Tibial artery (tissue), 4 donors: ENCODE measurements around the gene MYBPH.
A peak's percentile ranks its signal among the peaks of the same experiment; 100 is the strongest.

ENCODE experiments used
- DNase-seq, 2 donors: peaks; one replicate each; pipeline ENCODE4 v3.0.0-alpha.2; 2019
- H3K27ac ChIP-seq, 2 donors: fragments of 200-600 bp; sonication (generic) in 1 of 2; 1 replicate in 1 of 2; 2 replicates in 1 of 2; pipeline ENCODE4 v1.5.1; 2018 to 2019; ENCODE audit warnings: mild to moderate bottlenecking in 1 of 2
- H3K27me3 ChIP-seq, 2 donors: fragments of 200-600 bp; sonication (generic) in 1 of 2; one replicate each; pipeline versions ENCODE4 v1.5.1 to v1.6.0; 2016 to 2019
- H3K36me3 ChIP-seq, 3 donors: fragments of 200-600 bp; sonication (generic) in 2 of 3; one replicate each; pipeline ENCODE4 v1.5.1; 2016 to 2019; ENCODE audit warnings: mild to moderate bottlenecking in 2 of 3
- H3K4me1 ChIP-seq, 4 donors: fragments of 200-600 bp; sonication (generic) in 2 of 4; 1 replicate in 3 of 4; 2 replicates in 1 of 4; pipeline ENCODE4 v1.5.1; 2016 to 2019
- H3K4me3 ChIP-seq, 2 donors: fragments of 200-600 bp; sonication (generic) in 1 of 2; 1 replicate in 1 of 2; 2 replicates in 1 of 2; pipeline ENCODE4 v1.5.1; 2018 to 2019; ENCODE audit warnings: mild to moderate bottlenecking in 2 of 2
- H3K9me3 ChIP-seq, 3 donors: fragments of 200-600 bp; sonication (generic) in 1 of 3; one replicate each; pipeline ENCODE4 v1.5.1; 2016 to 2019
- intact Hi-C: fragments of 100-400 bp; cut with DNase I; formaldehyde crosslinking; loops from one replicate; pipeline ENCODE4 v1.15.0; 2023; ENCODE audit warnings: low total_unique reads
- TF ChIP-seq, protein P1 (sequence below), 2 experiments: fragments of 200-600 bp in 1 of 2; fragments of 450-650 bp in 1 of 2; IDR thresholded peaks; one replicate each; pipeline ENCODE4 v1.5.1; 2017 to 2019; ENCODE audit warnings: antibody characterized with exemption in 2 of 2, mild to moderate bottlenecking in 1 of 2, moderate library complexity in 1 of 2

Gene MYBPH

DNA sequence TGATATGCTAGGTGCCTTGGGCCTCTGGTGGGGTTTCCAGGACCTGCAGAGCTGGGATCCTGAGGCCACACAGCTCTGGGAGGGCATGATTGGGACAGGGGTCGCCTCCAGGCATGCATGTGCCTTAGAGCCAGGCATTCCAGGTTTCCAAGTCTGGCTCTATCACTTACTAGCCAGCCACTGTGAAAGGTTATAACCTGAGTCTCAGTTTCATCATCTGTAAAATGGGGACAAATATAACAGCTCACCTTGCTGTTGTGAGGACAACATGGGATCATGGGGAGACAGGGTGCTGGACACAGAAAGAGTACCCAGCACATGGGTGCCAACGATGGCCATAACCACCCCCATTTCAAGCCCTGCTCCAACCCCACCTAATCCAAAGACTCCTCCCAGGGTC, 8.2 kb upstream of the MYBPH start:
- no peak overlapping the region for H3K27ac ChIP-seq
- no peaks in the 10 kb centered on the region for H3K36me3 ChIP-seq
- H3K4me1 ChIP-seq = peaks cover 0 to 9% (median 0%) of the 10 kb centered on the region in 4 donors
- intact Hi-C loops = no loop called here
- H3K9me3 ChIP-seq = no peaks in the 10 kb centered on the region
- H3K27me3 ChIP-seq = no peaks in the 10 kb centered on the region
- no peak overlapping the region for H3K4me3 ChIP-seq
- TF ChIP-seq, protein P1, sequence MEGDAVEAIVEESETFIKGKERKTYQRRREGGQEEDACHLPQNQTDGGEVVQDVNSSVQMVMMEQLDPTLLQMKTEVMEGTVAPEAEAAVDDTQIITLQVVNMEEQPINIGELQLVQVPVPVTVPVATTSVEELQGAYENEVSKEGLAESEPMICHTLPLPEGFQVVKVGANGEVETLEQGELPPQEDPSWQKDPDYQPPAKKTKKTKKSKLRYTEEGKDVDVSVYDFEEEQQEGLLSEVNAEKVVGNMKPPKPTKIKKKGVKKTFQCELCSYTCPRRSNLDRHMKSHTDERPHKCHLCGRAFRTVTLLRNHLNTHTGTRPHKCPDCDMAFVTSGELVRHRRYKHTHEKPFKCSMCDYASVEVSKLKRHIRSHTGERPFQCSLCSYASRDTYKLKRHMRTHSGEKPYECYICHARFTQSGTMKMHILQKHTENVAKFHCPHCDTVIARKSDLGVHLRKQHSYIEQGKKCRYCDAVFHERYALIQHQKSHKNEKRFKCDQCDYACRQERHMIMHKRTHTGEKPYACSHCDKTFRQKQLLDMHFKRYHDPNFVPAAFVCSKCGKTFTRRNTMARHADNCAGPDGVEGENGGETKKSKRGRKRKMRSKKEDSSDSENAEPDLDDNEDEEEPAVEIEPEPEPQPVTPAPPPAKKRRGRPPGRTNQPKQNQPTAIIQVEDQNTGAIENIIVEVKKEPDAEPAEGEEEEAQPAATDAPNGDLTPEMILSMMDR (IDR thresholded peaks at IDR 0.05) = no peak
- no peak for DNase-seq

DNA sequence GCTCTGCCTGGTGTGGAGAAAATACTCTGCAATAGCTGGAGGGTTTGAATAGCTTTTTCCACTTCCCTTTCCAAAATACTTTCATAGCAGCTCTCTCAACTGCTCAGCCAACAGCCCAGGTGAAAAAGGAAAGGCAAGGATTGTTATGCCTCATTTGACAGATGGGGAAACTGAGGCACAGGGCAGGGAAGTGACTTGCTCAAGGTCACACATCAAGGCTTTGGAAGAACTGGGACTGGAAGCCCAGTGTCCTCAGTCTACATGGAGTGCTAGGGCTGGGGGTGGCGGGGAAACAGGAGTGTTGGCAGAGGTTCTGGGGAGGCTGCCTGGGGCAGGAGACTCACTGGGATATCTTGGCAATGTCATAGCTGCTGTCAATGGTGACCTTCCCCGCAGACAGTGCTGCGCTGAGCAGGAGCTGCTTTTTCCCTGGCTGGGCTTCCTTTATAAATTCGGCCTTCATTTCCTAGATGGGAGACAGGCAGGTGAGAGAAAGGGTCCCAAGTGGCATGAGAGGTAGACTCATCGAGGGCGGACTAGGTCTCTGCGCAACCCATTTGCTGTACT, 6.8 kb upstream of the MYBPH start:
- H3K4me1 ChIP-seq = peaks cover 0 to 13% (median 0%) of the 10 kb centered on the region in 4 donors
- H3K27ac ChIP-seq = no peak overlapping the region
- intact Hi-C loops = no loop called here
- no peak overlapping the region for H3K4me3 ChIP-seq
- DNase-seq = peak in 1 of 2 donors; percentile 33
- no peaks in the 10 kb centered on the region for H3K27me3 ChIP-seq
- H3K36me3 ChIP-seq = no peaks in the 10 kb centered on the region
- H3K9me3 ChIP-seq = no peaks in the 10 kb centered on the region
- TF ChIP-seq, protein P1 (IDR thresholded peaks at IDR 0.05) = no peak

DNA sequence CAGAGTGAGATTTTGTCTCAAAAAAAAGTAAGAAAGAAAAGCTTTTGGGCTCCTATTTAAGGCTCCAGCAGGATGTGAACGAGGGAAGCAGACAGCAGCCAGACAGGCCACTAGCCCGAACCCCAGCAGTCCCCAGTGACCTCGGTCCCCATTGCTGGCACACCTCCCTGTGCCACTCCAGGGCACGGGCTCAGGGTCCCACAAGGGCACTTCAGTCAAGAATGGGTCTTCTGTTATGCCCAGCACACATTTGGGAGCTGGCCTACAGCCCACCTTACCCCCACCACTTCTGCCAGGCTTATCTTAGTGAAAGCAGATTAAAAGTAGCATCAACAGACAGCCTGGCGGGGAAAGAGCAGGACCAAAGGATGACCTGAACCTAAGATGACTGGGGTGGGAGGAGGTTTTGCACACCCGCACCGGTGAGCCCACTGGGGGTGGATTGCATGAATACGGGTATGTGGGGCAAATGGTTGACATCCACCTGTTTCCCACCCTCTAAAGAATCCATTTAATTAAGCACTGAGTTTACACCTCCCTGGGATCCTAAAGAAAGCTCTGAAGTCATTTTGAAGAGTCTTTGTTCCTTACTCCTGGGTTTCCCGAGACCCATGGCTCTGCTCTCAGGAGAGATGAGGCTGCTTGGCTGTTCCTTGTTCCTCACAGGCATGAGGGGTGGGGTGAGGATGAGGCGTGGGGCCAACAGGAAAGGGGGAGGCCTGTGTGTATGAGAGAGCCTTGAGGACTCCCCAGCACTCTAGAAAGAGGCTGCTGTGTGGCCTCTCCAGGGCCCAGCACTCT, 6.2 kb upstream of the MYBPH start:
- H3K4me3 ChIP-seq = no peak overlapping the region
- H3K4me1 ChIP-seq = peaks cover 0 to 13% (median 0%) of the 10 kb centered on the region in 4 donors
- intact Hi-C loops = no loop called here
- peak in 1 of 2 donors; percentile 19 for DNase-seq
- H3K36me3 ChIP-seq = no peaks in the 10 kb centered on the region
- H3K9me3 ChIP-seq = no peaks in the 10 kb centered on the region
- TF ChIP-seq, protein P1 (IDR thresholded peaks at IDR 0.05) = no peak
- H3K27me3 ChIP-seq = no peaks in the 10 kb centered on the region
- H3K27ac ChIP-seq = no peak overlapping the region

DNA sequence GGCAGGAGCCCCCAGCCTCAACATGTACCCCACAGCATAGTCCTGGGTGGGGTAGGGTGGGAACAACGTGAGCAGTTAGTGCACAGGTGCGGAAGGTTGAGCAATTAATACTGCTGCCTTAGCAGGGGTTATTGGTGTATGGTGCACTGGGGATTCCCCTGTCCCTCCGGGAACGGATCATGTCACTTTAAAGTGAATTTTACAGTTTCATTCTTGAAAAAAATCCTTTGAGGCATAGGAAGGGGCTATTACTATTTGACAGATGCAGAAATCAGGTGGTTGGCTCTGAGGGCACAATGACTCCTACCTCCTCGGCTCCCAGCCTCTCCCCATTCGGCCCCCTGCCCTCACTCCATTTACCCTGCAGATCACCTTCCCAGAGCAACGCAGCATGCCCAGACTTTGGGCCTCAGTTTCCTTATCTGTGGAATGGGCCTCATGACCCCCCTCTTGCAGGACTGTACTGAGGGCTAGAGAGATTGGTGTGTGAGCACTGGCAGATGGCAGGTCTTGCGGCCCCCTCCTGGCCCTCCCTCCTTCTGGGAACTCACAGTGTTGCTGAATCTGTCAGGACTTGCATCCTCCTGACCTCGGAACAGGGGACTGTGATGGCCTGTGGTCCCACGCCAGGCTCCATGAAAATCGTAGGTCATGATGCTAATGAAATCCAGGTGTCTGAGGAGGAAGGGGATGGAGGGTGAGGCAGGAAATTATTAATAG, 5.1 kb upstream of the MYBPH start:
- no peaks in the 10 kb centered on the region for H3K9me3 ChIP-seq
- TF ChIP-seq, protein P1 (IDR thresholded peaks at IDR 0.05) = no peak
- intact Hi-C loops = no loop called here
- H3K27ac ChIP-seq = no peak overlapping the region
- H3K36me3 ChIP-seq = no peaks in the 10 kb centered on the region
- H3K4me3 ChIP-seq = no peak overlapping the region
- DNase-seq = peak in 1 of 2 donors; percentile 47
- H3K27me3 ChIP-seq = no peaks in the 10 kb centered on the region
- H3K4me1 ChIP-seq = peaks cover 0 to 6% (median 0%) of the 10 kb centered on the region in 4 donors

DNA sequence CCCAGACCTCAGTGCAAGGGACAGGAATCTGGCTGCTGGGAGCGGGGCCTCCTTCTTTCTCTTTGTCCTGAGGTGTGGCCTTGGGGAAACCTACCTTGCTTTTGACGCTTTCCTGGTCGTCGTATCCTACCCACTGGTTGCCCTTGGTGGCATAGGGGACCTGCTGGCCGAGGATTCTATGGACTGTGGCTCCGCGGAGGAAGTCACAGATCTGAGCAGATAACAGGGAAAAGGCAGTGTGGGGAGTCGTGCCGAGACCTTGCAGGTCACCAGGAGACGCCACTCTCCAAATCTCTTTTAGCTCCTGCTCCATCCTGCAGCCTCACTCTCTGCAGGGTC, 4.0 kb upstream of the MYBPH start:
- peaks cover 0 to 6% (median 0%) of the 10 kb centered on the region in 4 donors for H3K4me1 ChIP-seq
- peaks cover 0 to 6% of the 10 kb centered on the region in 2 donors for H3K27me3 ChIP-seq
- TF ChIP-seq, protein P1 (IDR thresholded peaks at IDR 0.05) = no peak
- no peaks in the 10 kb centered on the region for H3K9me3 ChIP-seq
- no peak overlapping the region for H3K4me3 ChIP-seq
- DNase-seq = peak in 1 of 2 donors; percentile 59
- intact Hi-C loops = no loop called here
- no peak overlapping the region for H3K27ac ChIP-seq
- H3K36me3 ChIP-seq = no peaks in the 10 kb centered on the region
